Loucy (cell line): ENCODE data around the gene ITPRIPL1.
A peak's percentile ranks its signal among the peaks of the same experiment; 100 is the strongest.

ENCODE experiments used
- H2AFZ ChIP-seq: fragments of 200-600 bp; sonication (generic); 2 replicates; pipeline ENCODE4 v1.6.0; 2016; ENCODE audit warnings: antibody characterized with exemption, mild to moderate bottlenecking, low read length, moderate library complexity
- H3F3A ChIP-seq: fragments of 200-600 bp; 2 replicates; pipeline ENCODE4 v1.6.0; 2016; ENCODE audit warnings: antibody characterized with exemption, low read depth, mild to moderate bottlenecking
- H3K27me3 ChIP-seq: fragments of 200-600 bp; sonication (generic); 2 replicates; pipeline ENCODE4 v1.6.1; 2014; ENCODE audit warnings: low read length, mild to moderate bottlenecking; ENCODE audit not compliant: insufficient read depth, poor library complexity, severe bottlenecking
- H3K36me3 ChIP-seq: fragments of 200-600 bp; sonication (generic); 2 replicates; pipeline ENCODE4 v1.6.1; 2016; ENCODE audit warnings: low read length; ENCODE audit not compliant: insufficient read depth
- H3K4me1 ChIP-seq: fragments of 200-600 bp; sonication (generic); 2 replicates; pipeline ENCODE4 v1.5.1; 2014; ENCODE audit warnings: low read length, mild to moderate bottlenecking; ENCODE audit not compliant: insufficient read depth, poor library complexity, severe bottlenecking
- H3K4me2 ChIP-seq: fragments of 200-600 bp; sonication (generic); 2 replicates; pipeline ENCODE4 v1.6.0; 2014; ENCODE audit warnings: antibody characterized with exemption, low read length, low read depth, mild to moderate bottlenecking; ENCODE audit not compliant: poor library complexity, severe bottlenecking
- H3K4me3 ChIP-seq: fragments of 200-600 bp; sonication (generic); 2 replicates; pipeline ENCODE4 v1.5.1; 2014; ENCODE audit warnings: low read length, mild to moderate bottlenecking, mixed read lengths; ENCODE audit not compliant: poor library complexity, severe bottlenecking
- H3K79me2 ChIP-seq: fragments of 200-600 bp; sonication (generic); 2 replicates; pipeline ENCODE4 v1.6.1; 2014; ENCODE audit warnings: low read length; ENCODE audit not compliant: insufficient read depth
- H3K9ac ChIP-seq: fragments of 200-600 bp; sonication (generic); 2 replicates; pipeline ENCODE4 v1.6.0; 2014; ENCODE audit warnings: mild to moderate bottlenecking, low read depth, low read length, moderate library complexity; ENCODE audit not compliant: poor library complexity, severe bottlenecking
- H3K9me2 ChIP-seq: fragments of 200-600 bp; sonication (generic); replicated peaks from 2 replicates; pipeline ENCODE4 v1.6.1; 2016; ENCODE audit warnings: low read depth, low read length, mixed read lengths
- H3K9me3 ChIP-seq: fragments of 200-600 bp; sonication (generic); 2 replicates; pipeline ENCODE4 v1.6.1; 2014; ENCODE audit warnings: mild to moderate bottlenecking, antibody characterized with exemption, low read length, low read depth; ENCODE audit not compliant: insufficient read depth
- H4K20me1 ChIP-seq: fragments of 200-600 bp; sonication (generic); 2 replicates; pipeline ENCODE4 v1.6.0; 2014; ENCODE audit warnings: antibody characterized with exemption, low read length, mild to moderate bottlenecking; ENCODE audit not compliant: insufficient read depth, poor library complexity, severe bottlenecking
- EZH2phosphoT487 ChIP-seq: fragments of 200-600 bp; IDR thresholded peaks from 2 replicates; pipeline ENCODE4 v1.6.1; 2018; ENCODE audit warnings: antibody characterized with exemption, mild to moderate bottlenecking, moderate library complexity, borderline replicate concordance
- TF ChIP-seq, protein P1 (sequence below): fragments of 200-600 bp; sonication (generic); conservative IDR thresholded peaks from 2 replicates; pipeline ENCODE4 v1.5.1; 2014; ENCODE audit warnings: mild to moderate bottlenecking, antibody characterized with exemption, low read length

The ITPRIPL1 gene

DNA sequence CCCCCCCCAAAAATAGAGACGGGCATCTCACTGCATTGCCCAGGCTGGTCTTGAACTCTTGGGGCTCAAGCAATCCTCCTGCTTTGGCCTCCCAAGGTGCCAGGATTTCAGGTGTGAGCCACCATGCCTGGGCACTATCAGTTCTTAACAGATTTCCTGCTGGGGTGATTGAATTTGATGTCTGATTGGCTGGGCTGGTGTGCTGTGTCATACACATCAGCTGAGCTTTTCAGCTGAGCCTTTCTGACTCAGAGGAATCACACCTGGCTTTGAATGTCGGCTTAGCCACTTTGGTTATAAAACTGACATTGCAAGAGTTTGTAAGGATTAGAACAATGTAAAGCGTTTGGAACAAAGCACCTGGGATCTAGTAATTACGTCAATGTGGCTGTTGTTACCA lies 29.4 kb downstream of the ITPRIPL1 start:
- Histone ChIP-seq H3K9me3 (no peaks in the 10 kb centered on the region), H3K4me1 (no peaks in the 10 kb centered on the region), H3K27me3 (no peaks in the 10 kb centered on the region), H2AFZ (no peak overlapping the region), H3K9ac (no peak overlapping the region), H3F3A (no peaks in the 10 kb centered on the region), H3K4me2 (no peak overlapping the region), H3K9me2 (no peaks in the 10 kb centered on the region), H3K4me3 (no peak overlapping the region), H3K79me2 (no peaks in the 10 kb centered on the region), H3K36me3 (peaks cover 82% of the 10 kb centered on the region), H4K20me1 (no peaks in the 10 kb centered on the region)
- no peak for TF ChIP-seq EZH2phosphoT487
- TF ChIP-seq, protein P1, sequence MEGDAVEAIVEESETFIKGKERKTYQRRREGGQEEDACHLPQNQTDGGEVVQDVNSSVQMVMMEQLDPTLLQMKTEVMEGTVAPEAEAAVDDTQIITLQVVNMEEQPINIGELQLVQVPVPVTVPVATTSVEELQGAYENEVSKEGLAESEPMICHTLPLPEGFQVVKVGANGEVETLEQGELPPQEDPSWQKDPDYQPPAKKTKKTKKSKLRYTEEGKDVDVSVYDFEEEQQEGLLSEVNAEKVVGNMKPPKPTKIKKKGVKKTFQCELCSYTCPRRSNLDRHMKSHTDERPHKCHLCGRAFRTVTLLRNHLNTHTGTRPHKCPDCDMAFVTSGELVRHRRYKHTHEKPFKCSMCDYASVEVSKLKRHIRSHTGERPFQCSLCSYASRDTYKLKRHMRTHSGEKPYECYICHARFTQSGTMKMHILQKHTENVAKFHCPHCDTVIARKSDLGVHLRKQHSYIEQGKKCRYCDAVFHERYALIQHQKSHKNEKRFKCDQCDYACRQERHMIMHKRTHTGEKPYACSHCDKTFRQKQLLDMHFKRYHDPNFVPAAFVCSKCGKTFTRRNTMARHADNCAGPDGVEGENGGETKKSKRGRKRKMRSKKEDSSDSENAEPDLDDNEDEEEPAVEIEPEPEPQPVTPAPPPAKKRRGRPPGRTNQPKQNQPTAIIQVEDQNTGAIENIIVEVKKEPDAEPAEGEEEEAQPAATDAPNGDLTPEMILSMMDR, result no peak

DNA sequence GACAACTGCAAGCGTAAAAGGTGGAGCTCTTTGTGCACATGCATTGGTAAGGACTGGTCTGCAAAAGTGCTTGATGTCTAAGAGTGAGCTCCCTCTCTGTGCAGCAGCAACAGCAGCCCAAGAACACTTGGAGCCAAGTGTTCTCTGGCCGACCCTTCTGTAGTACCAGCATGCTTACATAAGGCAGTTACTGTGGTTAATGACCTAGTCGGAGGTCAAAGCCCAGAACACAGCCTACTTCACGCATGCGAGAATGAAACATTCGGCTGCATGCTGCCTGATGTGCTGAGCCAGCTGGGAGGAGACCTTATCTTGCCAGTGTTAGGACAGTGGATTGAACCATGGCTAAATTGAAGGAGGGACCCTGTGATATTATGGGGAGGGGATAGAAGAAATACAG lies 31.8 kb downstream of the ITPRIPL1 start:
- no peaks in the 10 kb centered on the region for H3F3A ChIP-seq
- H3K4me2 ChIP-seq, result no peak overlapping the region
- H3K9ac ChIP-seq, result no peak overlapping the region
- no peaks in the 10 kb centered on the region for H3K4me1 ChIP-seq
- H2AFZ ChIP-seq, result no peak overlapping the region
- no peak overlapping the region for H3K4me3 ChIP-seq
- no peaks in the 10 kb centered on the region for H3K9me2 ChIP-seq
- no peaks in the 10 kb centered on the region for H3K9me3 ChIP-seq
- no peaks in the 10 kb centered on the region for H3K79me2 ChIP-seq
- H3K27me3 ChIP-seq, result no peaks in the 10 kb centered on the region
- TF ChIP-seq, protein P1, result no peak
- TF ChIP-seq EZH2phosphoT487, result no peak
- peaks cover 83% of the 10 kb centered on the region for H3K36me3 ChIP-seq
- no peaks in the 10 kb centered on the region for H4K20me1 ChIP-seq

DNA sequence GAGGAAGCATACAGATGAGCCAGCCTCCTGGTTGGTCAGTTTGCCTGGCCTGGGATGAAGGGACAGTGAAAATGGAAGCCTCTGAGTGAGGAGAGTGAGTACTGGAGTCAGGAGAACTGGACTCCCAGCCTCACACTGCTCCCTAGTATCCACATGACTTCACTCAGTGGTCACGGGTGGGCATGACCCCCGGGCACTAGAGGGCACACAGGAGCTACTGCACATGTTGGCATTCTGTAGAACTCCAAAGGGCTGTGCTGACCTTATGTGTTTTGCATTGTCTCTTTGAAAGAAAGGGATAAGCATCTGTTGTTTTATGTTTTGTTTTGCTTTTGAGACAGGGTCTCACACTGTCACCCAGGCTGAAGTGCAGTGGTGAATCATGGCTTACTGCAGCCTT lies 34.2 kb downstream of the ITPRIPL1 start:
- H3F3A ChIP-seq, result no peaks in the 10 kb centered on the region
- no peaks in the 10 kb centered on the region for H3K9me2 ChIP-seq
- no peak overlapping the region for H3K9ac ChIP-seq
- no peak overlapping the region for H3K4me3 ChIP-seq
- TF ChIP-seq, protein P1, result peak; percentile 72
- no peak for TF ChIP-seq EZH2phosphoT487
- H2AFZ ChIP-seq, result no peak overlapping the region
- H3K36me3 ChIP-seq, result peaks cover 83% of the 10 kb centered on the region
- H3K4me2 ChIP-seq, result no peak overlapping the region
- H3K4me1 ChIP-seq, result no peaks in the 10 kb centered on the region
- no peaks in the 10 kb centered on the region for H3K9me3 ChIP-seq
- no peaks in the 10 kb centered on the region for H3K27me3 ChIP-seq
- H4K20me1 ChIP-seq, result no peaks in the 10 kb centered on the region
- H3K79me2 ChIP-seq, result no peaks in the 10 kb centered on the region
